GM12878 (cell line): ENCODE measurements around the gene CCDC47. TPM values are rescaled to one million over a fixed set of nuclear protein-coding genes. Genes with fewer than 3 reads are reported as not detected.
A peak's percentile ranks its signal among the peaks of the same experiment; 100 is the strongest.

Source experiments
- ATAC-seq: fragments of 200-7000 bp; cut with Tn5 transposase; 3 replicates; pipeline ENCODE4 v1.9.1; 2020; ENCODE audit warnings: mild to moderate bottlenecking, moderate library complexity
- BruUV-seq: library from RNA; stranded (reverse); fragments of 400-500 nt; replicated peaks from 2 replicates; lab custom pipeline; 2021; lab: Mats Ljungman, UMichigan
- CTCF ChIA-PET: fragments of 300-600 bp; sonication (Branson Sonifier 250); formaldehyde crosslinking; extraction: SDS; loops from one replicate; lab custom pipeline; 2021; ENCODE audit warnings: inconsistent platforms; lab: Yijun Ruan, JAX
- POLR2A ChIA-PET: fragments of 350-600 bp; formaldehyde crosslinking; extraction: SDS; loops from one replicate; lab custom pipeline; 2021; ENCODE audit warnings: inconsistent platforms; lab: Charles Lee
- RAD21 ChIA-PET: fragments of 300-600 bp; sonication (Branson Sonifier 250); formaldehyde crosslinking; loops from one replicate; lab custom pipeline; 2023; ENCODE audit warnings: antibody characterized with exemption; ENCODE audit not compliant: unreplicated experiment; lab: Charles Lee
- SMC1A ChIA-PET: fragments of 300-600 bp; sonication (Branson Sonifier 250); formaldehyde crosslinking; loops from one replicate; lab custom pipeline; 2023; ENCODE audit not compliant: unreplicated experiment, uncharacterized antibody; lab: Charles Lee
- DNase-seq: peaks from one replicate; pipeline ENCODE4 v3.0.0-alpha.2; 2011; ENCODE audit warnings: low read depth, low spot score
- FAIRE-seq: peaks from 3 replicates; lab custom pipeline; 2011; peaks lifted over from hg19 to GRCh38; lab: Jason Lieb, UNC
- H2AFZ ChIP-seq: 2 replicates; pipeline ENCODE4 v1.6.0; 2011; ENCODE audit warnings: low read depth, low read length, control low read depth; ENCODE audit not compliant: control insufficient read depth
- H3K27ac ChIP-seq: 2 replicates; pipeline ENCODE4 v1.5.1; 2011; ENCODE audit warnings: control low read depth; ENCODE audit not compliant: control insufficient read depth, insufficient read depth
- H3K27me3 ChIP-seq, 2 experiments: replicated peaks in 1 of 2; 2 replicates each; pipeline versions ENCODE4 v1.6.0 to v1.6.1; 2011; ENCODE audit warnings: low read length in 1 of 2; ENCODE audit not compliant: control insufficient read depth in 2 of 2, insufficient read depth in 2 of 2
- H3K36me3 ChIP-seq, 2 experiments: 2 replicates each; pipeline ENCODE4 v1.5.1; 2011; ENCODE audit warnings: low read length in 1 of 2; ENCODE audit not compliant: control insufficient read depth in 2 of 2, insufficient read depth in 2 of 2
- H3K4me1 ChIP-seq: 2 replicates; pipeline ENCODE4 v1.6.1; 2011; ENCODE audit warnings: mild to moderate bottlenecking, low read length, moderate library complexity, mixed read lengths; ENCODE audit not compliant: control insufficient read depth, insufficient read depth
- H3K4me2 ChIP-seq: 2 replicates; pipeline ENCODE4 v1.6.0; 2011; ENCODE audit warnings: control low read depth; ENCODE audit not compliant: control insufficient read depth, insufficient read depth
- H3K4me3 ChIP-seq: fragments of 200-600 bp; sonication (generic); 2 replicates; pipeline ENCODE4 v1.5.1; 2016
- H3K79me2 ChIP-seq: 2 replicates; pipeline ENCODE4 v1.6.0; 2011; ENCODE audit warnings: low read length; ENCODE audit not compliant: control insufficient read depth, insufficient read depth
- H3K9ac ChIP-seq: 2 replicates; pipeline ENCODE4 v1.8.0; 2011; ENCODE audit warnings: low read length, control low read depth, mixed read lengths; ENCODE audit not compliant: control insufficient read depth, insufficient read depth
- H3K9me3 ChIP-seq: replicated peaks from 3 replicates; pipeline ENCODE4 v1.5.1; 2011; ENCODE audit warnings: mild to moderate bottlenecking, low read length; ENCODE audit not compliant: control insufficient read depth, insufficient read depth
- H4K20me1 ChIP-seq: 2 replicates; pipeline ENCODE4 v1.6.0; 2011; ENCODE audit not compliant: control insufficient read depth, insufficient read depth
- BHLHE40 ChIP-seq, 2 experiments: fragments of 450-650 bp in 1 of 2; IDR thresholded peaks; 2 replicates each; pipeline ENCODE4 v1.6.1; 2011 to 2017; ENCODE audit warnings: low read depth in 2 of 2, borderline replicate concordance in 1 of 2, improper control_type of control experiment in 1 of 2, low read length in 1 of 2, mild to moderate bottlenecking in 1 of 2
- CBFB ChIP-seq: IDR thresholded peaks from 2 replicates; pipeline ENCODE4 v1.6.1; 2016; ENCODE audit warnings: antibody characterized with exemption, low read depth
- CTCF ChIP-seq, 3 experiments: IDR thresholded peaks in 2 of 3; conservative IDR thresholded peaks in 1 of 3; 2 replicates each; pipeline ENCODE4 v1.5.1; 2011; ENCODE audit warnings: low read depth in 3 of 3, low read length in 3 of 3, mild to moderate bottlenecking in 3 of 3, control low read depth in 2 of 3, moderate library complexity in 2 of 3, inconsistent platforms in 1 of 3, mixed read lengths in 1 of 3; ENCODE audit not compliant: control insufficient read depth in 2 of 3, insufficient read depth in 1 of 3; ENCODE audit errors: extremely low read depth in 1 of 3
- GATAD2B ChIP-seq: fragments of 450-650 bp; conservative IDR thresholded peaks from 2 replicates; pipeline ENCODE4 v1.6.1; 2017; ENCODE audit warnings: low read depth, mild to moderate bottlenecking, moderate library complexity
- HDAC6 ChIP-seq: fragments of 200-600 bp; sonication (generic); IDR thresholded peaks from one replicate; pipeline ENCODE4 v1.8.0; 2017; ENCODE audit warnings: antibody characterized with exemption; ENCODE audit not compliant: unreplicated experiment
- NR2C2 ChIP-seq: IDR thresholded peaks from 2 replicates; pipeline ENCODE4 v1.6.1; 2011; ENCODE audit warnings: borderline replicate concordance, low read depth; ENCODE audit not compliant: control insufficient read depth, insufficient read length
- PAX5 ChIP-seq: IDR thresholded peaks from 2 replicates; pipeline ENCODE4 v1.6.1; 2011; ENCODE audit warnings: low read depth, low read length, borderline replicate concordance
- RELB ChIP-seq: fragments of 450-650 bp; IDR thresholded peaks from 2 replicates; pipeline ENCODE4 v1.6.1; 2017; ENCODE audit warnings: low read depth, mild to moderate bottlenecking, moderate library complexity
- SRF ChIP-seq, 2 experiments: IDR thresholded peaks; 2 replicates each; pipeline ENCODE4 v1.6.1; 2011; ENCODE audit warnings: low read depth in 2 of 2, low read length in 2 of 2, mild to moderate bottlenecking in 1 of 2, moderate library complexity in 1 of 2
- SUPT20H ChIP-seq: IDR thresholded peaks from 2 replicates; pipeline ENCODE4 v1.6.1; 2011; ENCODE audit warnings: low read depth, mild to moderate bottlenecking, low read length, moderate library complexity, borderline replicate concordance; ENCODE audit not compliant: control insufficient read depth
- TCF7 ChIP-seq: IDR thresholded peaks from 2 replicates; pipeline ENCODE4 v1.6.1; 2014; ENCODE audit warnings: antibody characterized with exemption, borderline replicate concordance
- USF1 ChIP-seq: IDR thresholded peaks from 2 replicates; pipeline ENCODE4 v1.6.1; 2011; ENCODE audit warnings: borderline replicate concordance, low read depth, mild to moderate bottlenecking, moderate library complexity, mixed read lengths, low read length; ENCODE audit not compliant: insufficient read depth; ENCODE audit errors: extremely low read length
- ZNF622 ChIP-seq: fragments of 450-650 bp; IDR thresholded peaks from 2 replicates; pipeline ENCODE4 v1.6.1; 2017; ENCODE audit warnings: mild to moderate bottlenecking, inconsistent platforms
- WGBS: methylation state at CpG from one replicate; pipeline ENCODE4 v1.1.6; 2016; ENCODE audit warnings: low lambda C conversion rate; ENCODE audit not compliant: insufficient replicate concordance, insufficient coverage; ENCODE audit errors: missing lambda C conversion rate; 5-methylcytosine and 5-hydroxymethylcytosine counted together
- in situ Hi-C: fragments of 300-500 bp; cut with MboI; formaldehyde crosslinking; loops from 9 replicates; pipeline ENCODE4 v1.14.3; 2018; ENCODE audit warnings: mixed read lengths
- intact Hi-C: fragments of 100-400 bp; cut with micrococcal nuclease; formaldehyde crosslinking; loops from one replicate; pipeline ENCODE4 v1.14.2; 2022; ENCODE audit not compliant: unreplicated experiment
- polyA plus RNA-seq, 11 experiments: library from polyadenylated mRNA; depleted of rRNA in 4 of 11; unstranded in 6 of 11; stranded (reverse) in 5 of 11; fragments of >200 nt; fragmentation: Nextera tagmentation in 4 of 11; fragmentation: Illumina TruSeq in 1 of 11; extraction: Ambion mirVana in 4 of 11; extraction: Trizol in 1 of 11; gene quantifications; 1 replicate in 1 of 11; 2 replicates in 10 of 11; pipeline versions ENCODE4 v1.2.1 to v1.2.3, GENCODE V29; 2011 to 2016; ENCODE audit warnings: inconsistent platforms in 2 of 11, missing spikeins in 2 of 11, low read depth in 1 of 11
- total RNA-seq, 4 experiments: library from RNA; depleted of rRNA in 3 of 4; stranded (reverse); fragments of >200 nt in 3 of 4; fragmentation: Illumina TruSeq in 1 of 4; extraction: Trizol in 1 of 4; gene quantifications; 2 replicates each; pipeline versions ENCODE4 v1.2.1 to v1.2.3, GENCODE V29; 2013 to 2021

The CCDC47 gene
- total and polyA plus RNA-seq, 10 of the 15 experiments (the other 5 are each of a cell fraction or from before 2014, with no cell fraction given), result 13.6 to 81.4 (median 58.9) TPM

GRCh38 chr17:63703029-63703428 lies 70.4 kb downstream of the CCDC47 start:
- RAD21 ChIA-PET, result interaction anchor here (2.6 to 3.8 kb wide), 2 partner anchors 39 to 70 kb away, joined by 10 to 23 read pairs; partner anchors contain the start of genes CCDC47, DDX42 and STRADA

More at GRCh38 chr17:63703029-63703428, 70.4 kb downstream of the CCDC47 start:
- no peaks in the 10 kb centered on the region for H3K9me3 ChIP-seq
- 76% methylated on average over 5 of the region's 5 CpGs for WGBS
- H3K9ac ChIP-seq, result peak overlapping the region; percentile 86
- CTCF ChIA-PET, result interaction anchor here (0.6 to 2.2 kb wide), 7 partner anchors 8 to 148 kb away, joined by 3 to 7 read pairs (median 3); no protein-coding TSS in a partner anchor
- POLR2A ChIA-PET, result interaction anchor here (0.5 to 4.2 kb wide), 6 partner anchors 14 to 144 kb away, joined by 3 to 42 read pairs (median 3); partner anchors contain the start of genes CCDC47, DDX42 and STRADA
- TF ChIP-seq CBFB (no peak), RELB (no peak), CTCF (IDR thresholded peaks at IDR 0.05 in 2 of 3, conservative IDR thresholded peaks at IDR 0.05 in 1 of 3; ENCODE audit: control insufficient read depth in 2 of 3, extremely low read depth in 1 of 3, insufficient read depth in 1 of 3, low read depth in 3 of 3, low read length in 3 of 3) (no peak), USF1 (no peak), ZNF622 (no peak), HDAC6 (no peak), GATAD2B (no peak), PAX5 (no peak), BHLHE40 (IDR thresholded peaks at IDR 0.05; ENCODE audit: borderline replicate concordance in 1 of 2, low read depth in 2 of 2, low read length in 1 of 2) (no peak), SRF (IDR thresholded peaks at IDR 0.05; ENCODE audit: low read depth in 2 of 2, low read length in 2 of 2) (no peak), NR2C2 (no peak), SUPT20H (no peak), TCF7 (no peak)
- TF ChIP-seq, all 136 proteins: peak for 0
- BruUV-seq, result no TSS peak
- no peaks in the 10 kb centered on the region for H3K27me3 ChIP-seq
- no peak for ATAC-seq
- H3K4me1 ChIP-seq, result peaks cover 14% of the 10 kb centered on the region
- peaks cover 49% of the 10 kb centered on the region for H3K79me2 ChIP-seq
- H3K4me3 ChIP-seq, result peak overlapping the region; percentile 91
- no peak overlapping the region for H2AFZ ChIP-seq
- H3K27ac ChIP-seq, result peak overlapping the region; percentile 93
- in situ Hi-C loops (no loop called here), intact Hi-C loops (no loop called here)
- no peak for FAIRE-seq
- no peak for DNase-seq
- H3K4me2 ChIP-seq, result peak overlapping the region; percentile 97
- H3K36me3 ChIP-seq, result peaks cover 0 to 10% of the 10 kb centered on the region in 2 experiments; a peak in 3 of 4 replicates
- H4K20me1 ChIP-seq, result no peaks in the 10 kb centered on the region
- SMC1A ChIA-PET, result interaction anchor here (0.9 to 2.1 kb wide), 7 partner anchors 25 to 84 kb away, joined by 3 to 5 read pairs (median 3); partner anchors contain the start of genes CCDC47 and STRADA
